Measurements from ENCODE around the gene TTC33.

DNA sequence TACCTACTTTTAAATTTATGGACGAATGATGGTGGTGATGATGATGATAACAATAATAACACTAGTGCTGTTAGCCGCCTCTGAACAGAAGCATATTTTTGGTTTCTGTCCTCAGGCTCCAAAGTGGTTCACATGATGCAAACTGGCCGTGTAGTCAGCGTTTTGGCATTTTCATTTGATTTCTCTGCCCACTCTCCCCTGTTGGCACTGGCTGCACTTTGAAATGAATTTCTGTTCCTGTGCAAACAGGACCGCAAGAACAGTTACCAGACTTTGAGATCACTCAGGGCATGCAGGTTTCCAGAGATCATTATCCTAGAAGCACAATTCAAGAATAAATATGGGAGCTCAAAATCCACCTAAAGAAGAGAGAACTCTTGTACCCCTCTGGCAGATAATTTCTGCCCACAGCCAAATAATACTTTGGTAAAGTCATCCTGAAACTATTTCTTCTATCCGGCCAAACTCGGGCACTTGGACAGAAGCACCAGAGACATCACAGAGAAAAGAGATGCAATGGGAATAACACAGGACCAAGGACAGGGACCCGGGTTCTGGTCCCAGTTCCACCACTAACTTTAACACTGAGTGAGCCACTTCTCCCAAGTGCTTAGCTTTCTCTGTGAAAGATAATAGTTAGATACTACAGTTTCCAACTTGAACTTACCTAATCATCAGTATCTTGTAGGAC, 277.8 kb downstream of the TTC33 start:
- TF ChIP-seq MAFK (IDR thresholded peaks at IDR 0.05; ENCODE audit: low read depth, low read length) (no peak), CTCF (conservative IDR thresholded peaks at IDR 0.05; ENCODE audit: low read depth, low read length) (no peak), RCOR1 (IDR thresholded peaks at IDR 0.05; ENCODE audit: insufficient replicate concordance, low read length) (no peak), BHLHE40 (IDR thresholded peaks at IDR 0.05; ENCODE audit: low read depth, low read length) (no peak), POLR2A (IDR thresholded peaks at IDR 0.05; ENCODE audit: low read depth, low read length) (no peak), MXI1 (IDR thresholded peaks at IDR 0.05; ENCODE audit: borderline replicate concordance, low read depth, low read length) (no peak), USF2 (IDR thresholded peaks at IDR 0.05; ENCODE audit: low read depth, low read length) (no peak), RAD21 (IDR thresholded peaks at IDR 0.05; ENCODE audit: low read length) (no peak), MAZ (IDR thresholded peaks at IDR 0.05; ENCODE audit: borderline replicate concordance, low read depth, low read length) (no peak)
- TF ChIP-seq, protein P1, sequence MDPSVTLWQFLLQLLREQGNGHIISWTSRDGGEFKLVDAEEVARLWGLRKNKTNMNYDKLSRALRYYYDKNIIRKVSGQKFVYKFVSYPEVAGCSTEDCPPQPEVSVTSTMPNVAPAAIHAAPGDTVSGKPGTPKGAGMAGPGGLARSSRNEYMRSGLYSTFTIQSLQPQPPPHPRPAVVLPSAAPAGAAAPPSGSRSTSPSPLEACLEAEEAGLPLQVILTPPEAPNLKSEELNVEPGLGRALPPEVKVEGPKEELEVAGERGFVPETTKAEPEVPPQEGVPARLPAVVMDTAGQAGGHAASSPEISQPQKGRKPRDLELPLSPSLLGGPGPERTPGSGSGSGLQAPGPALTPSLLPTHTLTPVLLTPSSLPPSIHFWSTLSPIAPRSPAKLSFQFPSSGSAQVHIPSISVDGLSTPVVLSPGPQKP (IDR thresholded peaks at IDR 0.05; ENCODE audit: borderline replicate concordance, low read depth, low read length), result no peak

All from IMR-90 (cell line).